GM18907 (cell line): ENCODE measurements around the gene FGGY.
"Not testable (repeated sequence)": the region's sequence is repeated elsewhere in the genome, so short reads cannot be mapped to it uniquely, and the experiment has no call there.

Experiments used
- ATAC-seq: cut with Tn5 transposase; IDR thresholded peaks from one replicate; pipeline ENCODE4 v1.9.1; 2021; ENCODE audit warnings: mild to moderate bottlenecking, moderate library complexity; ENCODE audit not compliant: unreplicated experiment

FGGY gene

GRCh38 chr1:59716832-59717231 is 419.9 kb downstream of the FGGY start:
- ATAC-seq, result no peak

- ATAC-seq, result no peak
Observed at GRCh38 chr1:59718064-59718988, 421.4 kb downstream of the FGGY start.

- ATAC-seq, result no peak
Observed at GRCh38 chr1:59718989-59719360, 422.1 kb downstream of the FGGY start.

- no peak for ATAC-seq
Observed at GRCh38 chr1:59720326-59721115, 423.6 kb downstream of the FGGY start.

GRCh38 chr1:59730302-59730701 is 433.4 kb downstream of the FGGY start:
- no peak for ATAC-seq

- no peak for ATAC-seq
Observed at GRCh38 chr1:59730759-59731478, 434.0 kb downstream of the FGGY start.

GRCh38 chr1:59731591-59731990 is 434.7 kb downstream of the FGGY start:
- ATAC-seq, result no peak

- ATAC-seq, result no peak
Observed at GRCh38 chr1:59732214-59732955, 435.5 kb downstream of the FGGY start.

- ATAC-seq, result no peak
Observed at GRCh38 chr1:59733443-59734141, 436.7 kb downstream of the FGGY start.

- not testable (repeated sequence) for ATAC-seq
Observed at GRCh38 chr1:59735927-59736326, 439.0 kb downstream of the FGGY start.

- ATAC-seq, result no peak
Observed at GRCh38 chr1:59736744-59737143, 439.9 kb downstream of the FGGY start.

GRCh38 chr1:59737638-59738037 is 440.7 kb downstream of the FGGY start:
- no peak for ATAC-seq

- ATAC-seq, result no peak
Observed at GRCh38 chr1:59738152-59738551, 441.3 kb downstream of the FGGY start.

- ATAC-seq, result no peak
Observed at GRCh38 chr1:59738591-59739015, 441.7 kb downstream of the FGGY start.

- no peak for ATAC-seq
Observed at GRCh38 chr1:59739111-59739510, 442.2 kb downstream of the FGGY start.

GRCh38 chr1:59742526-59742925 is 445.6 kb downstream of the FGGY start:
- ATAC-seq, result no peak

GRCh38 chr1:59743324-59744091 is 446.6 kb downstream of the FGGY start:
- ATAC-seq, result no peak

GRCh38 chr1:59747420-59748024 is 450.6 kb downstream of the FGGY start:
- no peak for ATAC-seq

- ATAC-seq, result no peak
Observed at GRCh38 chr1:59748123-59748522, 451.2 kb downstream of the FGGY start.
